GM23338 (cell line): ENCODE measurements around the gene LCE7A. TPM values are rescaled to one million over a fixed set of nuclear protein-coding genes. Genes with fewer than 3 reads are reported as not detected.

Experiments
- ATAC-seq: fragments of 200-7000 bp; cut with Tn5 transposase; 3 replicates; pipeline ENCODE4 v1.9.1; 2020
- DNase-seq: peaks from one replicate; pipeline ENCODE4 v3.0.0-alpha.2; 2015; ENCODE audit warnings: low spot score
- H2AFZ ChIP-seq: fragments of 200-600 bp; sonication (generic); 2 replicates; pipeline ENCODE4 v1.8.0; 2016; ENCODE audit warnings: antibody characterized with exemption, mild to moderate bottlenecking, moderate library complexity
- H3F3A ChIP-seq: fragments of 200-600 bp; sonication (generic); replicated peaks from 2 replicates; pipeline ENCODE4 v1.8.0; 2017; ENCODE audit warnings: antibody characterized with exemption, mixed run types, low read depth
- H3K27ac ChIP-seq: fragments of 200-600 bp; sonication (generic); 2 replicates; pipeline ENCODE4 v1.6.1; 2016; ENCODE audit warnings: low read depth
- H3K27me3 ChIP-seq: fragments of 200-600 bp; sonication (generic); 2 replicates; pipeline ENCODE4 v1.8.0; 2016; ENCODE audit warnings: mild to moderate bottlenecking, mixed run types, moderate library complexity; ENCODE audit not compliant: insufficient read depth
- H3K36me3 ChIP-seq: fragments of 200-600 bp; sonication (generic); 2 replicates; pipeline ENCODE4 v1.8.0; 2016; ENCODE audit warnings: mild to moderate bottlenecking; ENCODE audit not compliant: insufficient read depth
- H3K4me1 ChIP-seq: fragments of 200-600 bp; sonication (generic); 2 replicates; pipeline ENCODE4 v1.8.0; 2016; ENCODE audit warnings: mild to moderate bottlenecking, moderate library complexity; ENCODE audit not compliant: insufficient read depth
- H3K4me2 ChIP-seq: fragments of 200-600 bp; sonication (generic); 2 replicates; pipeline ENCODE4 v1.7.1; 2017; ENCODE audit warnings: mixed run types
- H3K4me3 ChIP-seq: fragments of 200-600 bp; sonication (generic); 2 replicates; pipeline ENCODE4 v1.6.1; 2016; ENCODE audit warnings: mixed run types
- H3K79me2 ChIP-seq: fragments of 200-600 bp; sonication (generic); replicated peaks from 2 replicates; pipeline ENCODE4 v1.8.0; 2017; ENCODE audit warnings: mild to moderate bottlenecking; ENCODE audit not compliant: insufficient read depth
- H3K9me2 ChIP-seq: fragments of 200-600 bp; sonication (generic); 2 replicates; pipeline ENCODE4 v1.8.0; 2017; ENCODE audit not compliant: insufficient read depth
- H4K20me1 ChIP-seq: fragments of 200-600 bp; sonication (generic); replicated peaks from 2 replicates; pipeline ENCODE4 v1.8.0; 2017; ENCODE audit warnings: mild to moderate bottlenecking; ENCODE audit not compliant: insufficient read depth
- H3K27ac Mint-ChIP-seq: 2 replicates; pipeline ENCODE4 v1.8.0; 2020; ENCODE audit warnings: inconsistent platforms, mild to moderate bottlenecking, moderate library complexity, mixed read lengths
- H3K27me3 Mint-ChIP-seq: 3 replicates; pipeline ENCODE4 v1.8.0; 2022; ENCODE audit warnings: low read depth, mild to moderate bottlenecking, moderate library complexity, mixed read lengths, inconsistent platforms; ENCODE audit not compliant: insufficient read depth, poor library complexity
- H3K36me3 Mint-ChIP-seq: 3 replicates; pipeline ENCODE4 v1.8.0; 2021; ENCODE audit warnings: low read depth, mild to moderate bottlenecking, inconsistent platforms, moderate library complexity, mixed read lengths
- H3K4me1 Mint-ChIP-seq: 3 replicates; pipeline ENCODE4 v1.8.0; 2020; ENCODE audit warnings: mild to moderate bottlenecking, inconsistent platforms, mixed read lengths
- H3K4me3 Mint-ChIP-seq: 3 replicates; pipeline ENCODE4 v1.8.0; 2021; ENCODE audit warnings: moderate library complexity, mild to moderate bottlenecking, inconsistent platforms, mixed read lengths
- H3K9me3 Mint-ChIP-seq: 3 replicates; pipeline ENCODE4 v1.8.0; 2020; ENCODE audit warnings: moderate library complexity, mild to moderate bottlenecking, inconsistent platforms, mixed read lengths
- CREB1 ChIP-seq: fragments of 250-450 bp; sonication (Bioruptor Pico); IDR thresholded peaks from 2 replicates; pipeline ENCODE4 v1.5.0; 2020; ENCODE audit warnings: low read depth, mild to moderate bottlenecking, moderate library complexity
- CTCF ChIP-seq, 2 experiments: fragments of 200-600 bp in 1 of 2; sonication (generic) in 1 of 2; conservative IDR thresholded peaks; 2 replicates each; pipeline versions ENCODE4 v1.5.1 to v1.6.1; 2016 to 2017; ENCODE audit warnings: antibody characterized with exemption in 2 of 2, low read depth in 2 of 2, mild to moderate bottlenecking in 2 of 2, moderate library complexity in 1 of 2
- EZH2 ChIP-seq: fragments of 200-600 bp; sonication (generic); IDR thresholded peaks from one replicate; pipeline ENCODE4 v1.8.0; 2017; ENCODE audit warnings: antibody characterized with exemption, mild to moderate bottlenecking, low read depth; ENCODE audit not compliant: unreplicated experiment
- EZH2phosphoT487 ChIP-seq: fragments of 200-600 bp; sonication (generic); IDR thresholded peaks from one replicate; pipeline ENCODE4 v1.8.1; 2018; ENCODE audit warnings: antibody characterized with exemption; ENCODE audit not compliant: unreplicated experiment
- JUNB ChIP-seq: IDR thresholded peaks from one replicate; pipeline ENCODE4 v1.6.1; 2016; ENCODE audit warnings: antibody characterized with exemption; ENCODE audit not compliant: unreplicated experiment
- NANOG ChIP-seq: IDR thresholded peaks from 2 replicates; pipeline ENCODE4 v1.6.1; 2016; ENCODE audit warnings: antibody characterized with exemption, borderline replicate concordance
- POLR2AphosphoS5 ChIP-seq: IDR thresholded peaks from 2 replicates; pipeline ENCODE4 v1.6.1; 2016; ENCODE audit warnings: antibody characterized with exemption, low read depth
- STAT1 ChIP-seq: IDR thresholded peaks from one replicate; pipeline ENCODE4 v1.6.1; 2016; ENCODE audit warnings: antibody characterized with exemption; ENCODE audit not compliant: unreplicated experiment
- ZNF114 ChIP-seq: fragments of 250-450 bp; sonication (Bioruptor Pico); IDR thresholded peaks from 2 replicates; pipeline ENCODE4 v1.5.0; 2020; ENCODE audit warnings: mild to moderate bottlenecking, moderate library complexity
- ZNF331 ChIP-seq: fragments of 250-450 bp; sonication (Bioruptor Pico); IDR thresholded peaks from 2 replicates; pipeline ENCODE4 v1.5.0; 2020; ENCODE audit warnings: low read depth, mild to moderate bottlenecking, moderate library complexity
- ZNF462 ChIP-seq: fragments of 250-450 bp; sonication (Bioruptor Pico); IDR thresholded peaks from 2 replicates; pipeline ENCODE4 v1.5.0; 2020; ENCODE audit warnings: mild to moderate bottlenecking, moderate library complexity
- polyA plus RNA-seq: library from polyadenylated mRNA; unstranded; fragments of >200 nt; fragmentation: Nextera tagmentation; extraction: Ambion mirVana; gene quantifications from 2 replicates; pipeline ENCODE4 v1.2.1, GENCODE V29; 2016
- total RNA-seq: library from RNA; depleted of rRNA; stranded (reverse); fragments of >200 nt; shearing (Covaris generic); gene quantifications from 2 replicates; pipeline ENCODE4 v1.2.3, GENCODE V29; 2014
- TF ChIP-seq, protein P1 (sequence below): IDR thresholded peaks from 2 replicates; pipeline ENCODE4 v1.6.1; 2016; ENCODE audit warnings: antibody characterized with exemption
- TF ChIP-seq, protein P2 (sequence below): IDR thresholded peaks from one replicate; pipeline ENCODE4 v1.6.1; 2018; ENCODE audit warnings: antibody characterized with exemption; ENCODE audit not compliant: unreplicated experiment

LCE7A gene
- total and polyA plus RNA-seq, 2 experiments from 2014 or later, result not detected

DNA sequence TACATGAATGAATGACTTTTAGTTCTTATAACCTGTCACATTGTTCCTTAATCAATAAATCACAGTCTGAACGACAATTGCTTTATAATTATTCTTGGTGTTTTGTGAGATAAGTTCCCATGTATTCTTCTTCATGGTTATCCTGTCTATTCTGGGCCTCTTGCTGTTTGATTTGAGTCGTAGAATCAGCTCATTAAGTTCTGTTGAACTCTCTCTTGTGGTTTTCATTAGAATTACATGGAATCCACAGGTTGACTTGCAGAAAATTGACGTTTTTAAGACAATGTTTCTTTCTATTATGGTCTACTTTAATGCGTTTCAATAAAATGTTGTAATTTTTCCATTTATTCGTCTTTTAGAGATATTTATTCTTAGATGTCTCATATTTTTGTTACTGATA lies 36.5 kb upstream of the LCE7A start:
- no peaks in the 10 kb centered on the region for H3K9me3 Mint-ChIP-seq
- H3K9me2 ChIP-seq, result no peaks in the 10 kb centered on the region
- TF ChIP-seq CTCF (conservative IDR thresholded peaks at IDR 0.05; ENCODE audit: low read depth in 2 of 2) (no peak), CREB1 (no peak), EZH2 (no peak), POLR2AphosphoS5 (no peak), ZNF114 (CRISPR knock-in tag) (no peak), ZNF331 (CRISPR knock-in tag) (no peak), JUNB (no peak), STAT1 (no peak), ZNF462 (CRISPR knock-in tag) (no peak), NANOG (no peak), EZH2phosphoT487 (no peak)
- TF ChIP-seq, protein P1, sequence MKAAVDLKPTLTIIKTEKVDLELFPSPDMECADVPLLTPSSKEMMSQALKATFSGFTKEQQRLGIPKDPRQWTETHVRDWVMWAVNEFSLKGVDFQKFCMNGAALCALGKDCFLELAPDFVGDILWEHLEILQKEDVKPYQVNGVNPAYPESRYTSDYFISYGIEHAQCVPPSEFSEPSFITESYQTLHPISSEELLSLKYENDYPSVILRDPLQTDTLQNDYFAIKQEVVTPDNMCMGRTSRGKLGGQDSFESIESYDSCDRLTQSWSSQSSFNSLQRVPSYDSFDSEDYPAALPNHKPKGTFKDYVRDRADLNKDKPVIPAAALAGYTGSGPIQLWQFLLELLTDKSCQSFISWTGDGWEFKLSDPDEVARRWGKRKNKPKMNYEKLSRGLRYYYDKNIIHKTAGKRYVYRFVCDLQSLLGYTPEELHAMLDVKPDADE, result no peak
- TF ChIP-seq, protein P2, sequence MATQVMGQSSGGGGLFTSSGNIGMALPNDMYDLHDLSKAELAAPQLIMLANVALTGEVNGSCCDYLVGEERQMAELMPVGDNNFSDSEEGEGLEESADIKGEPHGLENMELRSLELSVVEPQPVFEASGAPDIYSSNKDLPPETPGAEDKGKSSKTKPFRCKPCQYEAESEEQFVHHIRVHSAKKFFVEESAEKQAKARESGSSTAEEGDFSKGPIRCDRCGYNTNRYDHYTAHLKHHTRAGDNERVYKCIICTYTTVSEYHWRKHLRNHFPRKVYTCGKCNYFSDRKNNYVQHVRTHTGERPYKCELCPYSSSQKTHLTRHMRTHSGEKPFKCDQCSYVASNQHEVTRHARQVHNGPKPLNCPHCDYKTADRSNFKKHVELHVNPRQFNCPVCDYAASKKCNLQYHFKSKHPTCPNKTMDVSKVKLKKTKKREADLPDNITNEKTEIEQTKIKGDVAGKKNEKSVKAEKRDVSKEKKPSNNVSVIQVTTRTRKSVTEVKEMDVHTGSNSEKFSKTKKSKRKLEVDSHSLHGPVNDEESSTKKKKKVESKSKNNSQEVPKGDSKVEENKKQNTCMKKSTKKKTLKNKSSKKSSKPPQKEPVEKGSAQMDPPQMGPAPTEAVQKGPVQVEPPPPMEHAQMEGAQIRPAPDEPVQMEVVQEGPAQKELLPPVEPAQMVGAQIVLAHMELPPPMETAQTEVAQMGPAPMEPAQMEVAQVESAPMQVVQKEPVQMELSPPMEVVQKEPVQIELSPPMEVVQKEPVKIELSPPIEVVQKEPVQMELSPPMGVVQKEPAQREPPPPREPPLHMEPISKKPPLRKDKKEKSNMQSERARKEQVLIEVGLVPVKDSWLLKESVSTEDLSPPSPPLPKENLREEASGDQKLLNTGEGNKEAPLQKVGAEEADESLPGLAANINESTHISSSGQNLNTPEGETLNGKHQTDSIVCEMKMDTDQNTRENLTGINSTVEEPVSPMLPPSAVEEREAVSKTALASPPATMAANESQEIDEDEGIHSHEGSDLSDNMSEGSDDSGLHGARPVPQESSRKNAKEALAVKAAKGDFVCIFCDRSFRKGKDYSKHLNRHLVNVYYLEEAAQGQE, result no peak
- peaks cover 3% of the 10 kb centered on the region for H3K27me3 Mint-ChIP-seq
- no peaks in the 10 kb centered on the region for H3K4me1 Mint-ChIP-seq
- no peaks in the 10 kb centered on the region for H3K36me3 ChIP-seq
- H3K27me3 ChIP-seq, result no peaks in the 10 kb centered on the region
- H3K4me1 ChIP-seq, result no peaks in the 10 kb centered on the region
- H3F3A ChIP-seq, result no peaks in the 10 kb centered on the region
- DNase-seq (no peak), ATAC-seq (no peak)
- no peaks in the 10 kb centered on the region for H3K79me2 ChIP-seq
- no peak overlapping the region for H3K27ac ChIP-seq
- no peaks in the 10 kb centered on the region for H3K36me3 Mint-ChIP-seq
- H2AFZ ChIP-seq, result no peak overlapping the region
- H4K20me1 ChIP-seq, result no peaks in the 10 kb centered on the region
- H3K4me3 Mint-ChIP-seq, result no peak overlapping the region
- no peak overlapping the region for H3K4me2 ChIP-seq
- H3K27ac Mint-ChIP-seq, result no peak overlapping the region
- H3K4me3 ChIP-seq, result no peak overlapping the region
